Right atrium auricular region (tissue), 2 donors: ENCODE data around the gene SRGAP1. TPM values are rescaled to one million over a fixed set of nuclear protein-coding genes. Genes with fewer than 3 reads are reported as not detected.

Experiments used
- DNase-seq: peaks from one replicate; pipeline ENCODE4 v3.0.0-alpha.2; 2019; ENCODE audit warnings: low spot score
- H3K27ac ChIP-seq, 2 donors: fragments of 200-600 bp; sonication (generic); 1 replicate in 1 of 2; 2 replicates in 1 of 2; pipeline ENCODE4 v1.5.1; 2016 to 2019
- H3K27me3 ChIP-seq, 2 donors: fragments of 200-600 bp; sonication (generic); one replicate each; pipeline versions ENCODE4 v1.5.1 to v1.6.0; 2017 to 2019
- H3K36me3 ChIP-seq: fragments of 200-600 bp; sonication (generic); one replicate; pipeline ENCODE4 v1.5.1; 2016
- H3K4me1 ChIP-seq, 2 donors: fragments of 200-600 bp; sonication (generic); one replicate each; pipeline versions ENCODE4 v1.5.1 to v1.6.0; 2017 to 2019
- H3K4me3 ChIP-seq, 2 donors: fragments of 200-600 bp; sonication (generic); 1 replicate in 1 of 2; 2 replicates in 1 of 2; pipeline ENCODE4 v1.5.1; 2017 to 2019; ENCODE audit warnings: mild to moderate bottlenecking in 1 of 2, moderate library complexity in 1 of 2
- H3K9me3 ChIP-seq, 2 donors: fragments of 200-600 bp; sonication (generic); one replicate each; pipeline ENCODE4 v1.5.1; 2019
- total RNA-seq, 2 donors: library from RNA; depleted of rRNA; stranded (reverse); fragments of >200 nt; gene quantifications; one replicate each; pipeline ENCODE4 v1.1.0, GENCODE V29; 2016
- TF ChIP-seq, protein P1 (sequence below), 2 donors: fragments of 200-600 bp; sonication (generic); IDR thresholded peaks; one replicate each; pipeline ENCODE4 v1.5.1; 2019; ENCODE audit warnings: antibody characterized with exemption in 2 of 2

Gene SRGAP1
- total RNA-seq, 2 donors from 2014 or later: 1.4 to 3.3 TPM

DNA sequence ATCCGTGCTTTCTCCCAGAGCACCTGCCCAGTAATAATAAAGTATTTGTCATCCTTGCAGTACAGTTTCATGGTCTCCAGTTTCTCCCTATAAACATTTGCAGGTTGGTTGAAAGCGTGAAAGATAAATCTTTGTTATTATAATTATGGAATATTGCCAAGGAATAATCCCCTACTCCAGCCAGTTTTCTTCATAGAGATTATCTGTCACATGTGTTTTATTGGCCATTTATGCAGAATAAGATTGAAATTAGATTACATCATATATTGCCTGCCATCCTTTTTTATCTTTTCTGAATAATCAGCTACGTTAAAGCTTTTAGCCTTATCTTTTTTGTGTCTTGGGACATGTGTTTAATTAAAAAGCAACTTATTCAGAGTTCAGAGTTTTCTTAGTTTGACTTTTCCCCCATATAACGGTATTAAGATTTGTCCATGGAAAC, 209.6 kb downstream of the SRGAP1 start:
- no peaks in the 10 kb centered on the region for H3K27me3 ChIP-seq
- no peak overlapping the region for H3K27ac ChIP-seq
- TF ChIP-seq, protein P1, sequence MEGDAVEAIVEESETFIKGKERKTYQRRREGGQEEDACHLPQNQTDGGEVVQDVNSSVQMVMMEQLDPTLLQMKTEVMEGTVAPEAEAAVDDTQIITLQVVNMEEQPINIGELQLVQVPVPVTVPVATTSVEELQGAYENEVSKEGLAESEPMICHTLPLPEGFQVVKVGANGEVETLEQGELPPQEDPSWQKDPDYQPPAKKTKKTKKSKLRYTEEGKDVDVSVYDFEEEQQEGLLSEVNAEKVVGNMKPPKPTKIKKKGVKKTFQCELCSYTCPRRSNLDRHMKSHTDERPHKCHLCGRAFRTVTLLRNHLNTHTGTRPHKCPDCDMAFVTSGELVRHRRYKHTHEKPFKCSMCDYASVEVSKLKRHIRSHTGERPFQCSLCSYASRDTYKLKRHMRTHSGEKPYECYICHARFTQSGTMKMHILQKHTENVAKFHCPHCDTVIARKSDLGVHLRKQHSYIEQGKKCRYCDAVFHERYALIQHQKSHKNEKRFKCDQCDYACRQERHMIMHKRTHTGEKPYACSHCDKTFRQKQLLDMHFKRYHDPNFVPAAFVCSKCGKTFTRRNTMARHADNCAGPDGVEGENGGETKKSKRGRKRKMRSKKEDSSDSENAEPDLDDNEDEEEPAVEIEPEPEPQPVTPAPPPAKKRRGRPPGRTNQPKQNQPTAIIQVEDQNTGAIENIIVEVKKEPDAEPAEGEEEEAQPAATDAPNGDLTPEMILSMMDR (IDR thresholded peaks at IDR 0.05): no peak
- no peak overlapping the region for H3K4me3 ChIP-seq
- no peaks in the 10 kb centered on the region for H3K36me3 ChIP-seq
- no peaks in the 10 kb centered on the region for H3K4me1 ChIP-seq
- peaks cover 0 to 9% of the 10 kb centered on the region in 2 donors for H3K9me3 ChIP-seq
- DNase-seq: no peak

DNA sequence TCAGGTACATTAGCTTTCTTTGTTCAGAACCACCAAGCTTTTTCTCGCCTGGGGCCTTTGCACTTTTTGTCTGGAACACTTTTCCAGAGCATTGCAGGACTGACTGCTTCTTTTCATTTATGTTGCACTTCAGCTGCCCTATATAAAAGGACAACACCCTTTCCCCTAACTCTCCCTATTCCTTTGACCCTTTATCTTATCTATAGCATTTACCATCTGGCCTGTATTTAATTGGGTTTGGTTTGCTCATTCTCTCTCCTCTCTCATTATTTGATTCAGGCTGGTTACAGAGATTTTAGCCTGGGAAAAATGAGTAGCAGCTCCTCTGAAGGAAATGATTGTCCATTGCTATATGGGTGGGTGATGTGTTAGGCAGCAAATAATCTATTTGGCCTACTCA, 212.2 kb downstream of the SRGAP1 start:
- Histone ChIP-seq H3K4me3 (no peak overlapping the region), H3K27me3 (no peaks in the 10 kb centered on the region), H3K27ac (no peak overlapping the region), H3K36me3 (no peaks in the 10 kb centered on the region), H3K9me3 (no peaks in the 10 kb centered on the region), H3K4me1 (no peaks in the 10 kb centered on the region)
- TF ChIP-seq, protein P1 (IDR thresholded peaks at IDR 0.05): no peak
- DNase-seq: no peak

DNA sequence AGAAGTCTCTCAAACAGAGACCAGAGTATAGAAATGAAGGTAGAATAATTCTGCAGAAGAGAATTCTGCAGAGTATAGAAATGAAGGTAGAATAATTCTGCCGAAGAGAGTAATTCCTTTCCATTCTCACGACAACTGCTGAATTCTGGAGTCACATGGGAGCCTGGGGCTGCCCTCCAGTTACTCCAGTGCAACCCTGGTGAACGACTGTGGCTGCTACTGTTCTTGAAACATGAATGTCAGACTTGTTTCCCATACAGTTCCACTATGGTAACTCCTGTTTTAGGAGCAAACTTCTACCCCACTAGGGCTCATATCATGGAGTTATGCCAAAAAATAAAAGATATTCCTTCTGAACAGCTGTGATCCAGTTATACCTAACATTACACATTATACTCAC, 213.2 kb downstream of the SRGAP1 start:
- Histone ChIP-seq H3K9me3 (no peaks in the 10 kb centered on the region), H3K4me1 (no peaks in the 10 kb centered on the region), H3K36me3 (no peaks in the 10 kb centered on the region), H3K27ac (no peak overlapping the region), H3K27me3 (no peaks in the 10 kb centered on the region), H3K4me3 (no peak overlapping the region)
- TF ChIP-seq, protein P1 (IDR thresholded peaks at IDR 0.05): no peak
- DNase-seq: no peak

DNA sequence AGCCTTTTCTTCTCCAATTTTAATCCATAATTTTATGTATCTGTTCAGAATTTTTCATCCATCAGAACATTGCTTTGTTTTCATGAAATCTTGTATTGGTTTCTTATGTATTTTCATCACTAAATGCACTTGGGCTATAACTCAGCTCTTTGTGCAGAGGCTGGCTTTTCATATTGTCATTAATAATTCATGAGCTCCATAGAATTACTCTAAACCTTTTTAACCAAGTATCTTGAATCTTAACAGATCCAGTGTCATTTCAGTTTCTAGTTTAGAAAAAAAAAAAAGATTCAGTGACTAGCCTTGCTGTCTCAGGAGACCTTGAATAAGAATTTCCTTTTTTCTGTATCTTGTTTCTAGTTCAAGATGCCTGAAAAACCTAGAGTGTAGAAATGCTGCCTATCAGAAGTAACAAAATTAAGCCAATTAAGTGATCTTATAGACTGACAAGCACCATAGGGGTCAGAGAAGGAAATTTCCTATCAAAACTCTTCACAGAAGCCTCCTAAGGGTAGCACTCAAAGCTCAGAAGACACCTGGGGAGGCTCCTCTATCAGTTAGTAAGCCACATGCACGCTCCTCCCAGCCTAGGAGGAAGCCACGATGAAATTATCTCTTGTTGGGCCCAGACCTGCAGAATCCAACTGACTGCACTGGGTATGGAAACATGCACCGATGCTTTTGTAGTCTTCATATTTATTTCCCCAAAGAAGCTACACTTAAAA, 214.2 kb downstream of the SRGAP1 start:
- no peaks in the 10 kb centered on the region for H3K27me3 ChIP-seq
- TF ChIP-seq, protein P1 (IDR thresholded peaks at IDR 0.05): no peak
- H3K4me3 ChIP-seq: no peak overlapping the region
- H3K9me3 ChIP-seq: no peaks in the 10 kb centered on the region
- H3K27ac ChIP-seq: no peak overlapping the region
- no peak for DNase-seq
- no peaks in the 10 kb centered on the region for H3K36me3 ChIP-seq
- H3K4me1 ChIP-seq: no peaks in the 10 kb centered on the region

DNA sequence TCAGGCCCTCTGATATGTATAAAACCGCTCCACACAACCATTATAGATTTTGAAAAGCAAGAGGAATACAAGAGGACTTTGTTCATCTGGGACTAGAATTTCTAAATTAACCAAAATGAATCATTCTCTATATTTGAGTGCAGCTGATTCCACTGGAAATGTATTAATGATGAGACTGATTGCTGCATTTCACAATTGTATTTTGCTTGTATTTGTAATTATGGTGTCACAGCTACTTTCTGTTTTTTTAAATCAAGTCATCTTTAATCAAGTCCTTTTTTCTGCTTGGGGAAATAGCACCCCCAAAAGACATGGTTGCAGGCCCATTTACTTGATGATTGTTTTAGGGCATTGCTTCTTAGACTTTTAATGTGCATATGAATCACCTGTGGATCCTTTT, 215.2 kb downstream of the SRGAP1 start:
- DNase-seq: no peak
- TF ChIP-seq, protein P1 (IDR thresholded peaks at IDR 0.05): no peak
- Histone ChIP-seq H3K36me3 (no peaks in the 10 kb centered on the region), H3K4me3 (no peak overlapping the region), H3K9me3 (no peaks in the 10 kb centered on the region), H3K27ac (no peak overlapping the region), H3K27me3 (no peaks in the 10 kb centered on the region), H3K4me1 (no peaks in the 10 kb centered on the region)
